ENCODE data around the gene ICAM5.

The ICAM5 gene

GRCh38 chr19:10317857-10318462, 28.2 kb downstream of the ICAM5 start:
- Histone ChIP-seq H3K9ac (ENCODE audit: low read depth, low read length, poor library complexity) (no peak overlapping the region), H2BK15ac (ENCODE audit: low read length) (no peak overlapping the region), H4K8ac (ENCODE audit: low read depth, low read length) (no peak overlapping the region), H2AK5ac (ENCODE audit: low read depth, low read length) (no peak overlapping the region), H2BK12ac (ENCODE audit: low read length) (no peak overlapping the region), H3K27ac (replicated peaks; ENCODE audit: low read length) (no peak overlapping the region), H2BK120ac (ENCODE audit: low read depth, low read length) (no peak overlapping the region), H2AFZ (ENCODE audit: low read length) (no peak overlapping the region), H3K9me3 (replicated peaks in 1 of 2; ENCODE audit: control insufficient read depth in 2 of 2, insufficient read depth in 1 of 2, low read depth in 1 of 2, low read length in 2 of 2) (no peaks in the 10 kb centered on the region), H3K18ac (ENCODE audit: low read length) (no peak overlapping the region), H3K4ac (ENCODE audit: low read length) (no peak overlapping the region), H3K4me1 (ENCODE audit: control insufficient read depth in 2 of 2, insufficient read depth in 1 of 2, low read depth in 1 of 2, low read length in 2 of 2) (peaks cover 0 to 2% of the 10 kb centered on the region in 2 donors), H3K36me3 (replicated peaks in 1 of 2; ENCODE audit: control insufficient read depth in 2 of 2, insufficient read depth in 2 of 2, low read length in 2 of 2) (peaks cover 39 to 71% of the 10 kb centered on the region in 2 donors), H4K91ac (ENCODE audit: low read depth, low read length, poor library complexity) (no peak overlapping the region), H3K23ac (ENCODE audit: low read depth, low read length, poor library complexity) (no peak overlapping the region), H2BK5ac (ENCODE audit: low read length) (no peak overlapping the region), H3K27me3 (ENCODE audit: control insufficient read depth in 3 of 3, insufficient read depth in 3 of 3, low read depth in 1 of 3, low read length in 3 of 3) (no peaks in the 10 kb centered on the region), H3K79me1 (ENCODE audit: low read depth, low read length) (peaks cover 9% of the 10 kb centered on the region), H3K4me2 (ENCODE audit: insufficient read depth, low read length, poor library complexity, severe bottlenecking) (peak overlapping the region; percentile 11), H3K4me3 (ENCODE audit: low read length in 2 of 2) (no peak overlapping the region), H3K14ac (ENCODE audit: low read length) (no peak overlapping the region)
- no peak for DNase-seq (ENCODE audit: low spot score)
- no CpG with 5 or more reads among the region's 15 CpGs for WGBS, 2 donors (ENCODE audit: extremely low coverage in 2 of 2, insufficient read length in 2 of 2, insufficient replicate concordance in 1 of 2)

- no peak overlapping the region for H2BK120ac ChIP-seq (ENCODE audit: low read depth, low read length)
- H3K36me3 ChIP-seq (replicated peaks in 1 of 2; ENCODE audit: control insufficient read depth in 2 of 2, insufficient read depth in 2 of 2, low read length in 2 of 2): peaks cover 44 to 82% of the 10 kb centered on the region in 2 donors
- H4K8ac ChIP-seq (ENCODE audit: low read depth, low read length): peak overlapping the region; percentile 96
- H2AK5ac ChIP-seq (ENCODE audit: low read depth, low read length): no peak overlapping the region
- DNase-seq (ENCODE audit: low spot score): no peak
- no peak overlapping the region for H3K27ac ChIP-seq (replicated peaks; ENCODE audit: low read length)
- peak overlapping the region in 1 of 2 donors; percentile 49 for H3K4me3 ChIP-seq (ENCODE audit: low read length in 2 of 2)
- H3K23ac ChIP-seq (ENCODE audit: low read depth, low read length, poor library complexity): no peak overlapping the region
- peaks cover 13% of the 10 kb centered on the region for H3K79me1 ChIP-seq (ENCODE audit: low read depth, low read length)
- no peak overlapping the region for H2BK15ac ChIP-seq (ENCODE audit: low read length)
- no peaks in the 10 kb centered on the region for H3K9me3 ChIP-seq (replicated peaks in 1 of 2; ENCODE audit: control insufficient read depth in 2 of 2, insufficient read depth in 1 of 2, low read depth in 1 of 2, low read length in 2 of 2)
- H2BK12ac ChIP-seq (ENCODE audit: low read length): no peak overlapping the region
- no peak overlapping the region for H3K4ac ChIP-seq (ENCODE audit: low read length)
- peaks cover 0 to 2% of the 10 kb centered on the region in 2 donors for H3K4me1 ChIP-seq (ENCODE audit: control insufficient read depth in 2 of 2, insufficient read depth in 1 of 2, low read depth in 1 of 2, low read length in 2 of 2)
- H3K18ac ChIP-seq (ENCODE audit: low read length): no peak overlapping the region
- no peak overlapping the region for H3K14ac ChIP-seq (ENCODE audit: low read length)
- H2BK5ac ChIP-seq (ENCODE audit: low read length): no peak overlapping the region
- H2AFZ ChIP-seq (ENCODE audit: low read length): no peak overlapping the region
- no peak overlapping the region for H3K4me2 ChIP-seq (ENCODE audit: insufficient read depth, low read length, poor library complexity, severe bottlenecking)
- H3K9ac ChIP-seq (ENCODE audit: low read depth, low read length, poor library complexity): no peak overlapping the region
- H4K91ac ChIP-seq (ENCODE audit: low read depth, low read length, poor library complexity): no peak overlapping the region
- H3K27me3 ChIP-seq (ENCODE audit: control insufficient read depth in 3 of 3, insufficient read depth in 3 of 3, low read depth in 1 of 3, low read length in 3 of 3): no peaks in the 10 kb centered on the region
- no CpG with 5 or more reads among the region's 13 CpGs for WGBS, 2 donors (ENCODE audit: extremely low coverage in 2 of 2, insufficient read length in 2 of 2, insufficient replicate concordance in 1 of 2)
Observed at GRCh38 chr19:10318807-10319682, 29.3 kb downstream of the ICAM5 start.

GRCh38 chr19:10320602-10321416, 31.1 kb downstream of the ICAM5 start:
- H3K4me3 ChIP-seq (ENCODE audit: low read length in 2 of 2): no peak overlapping the region
- no peak overlapping the region for H2AFZ ChIP-seq (ENCODE audit: low read length)
- H3K4ac ChIP-seq (ENCODE audit: low read length): no peak overlapping the region
- no peak overlapping the region for H2BK12ac ChIP-seq (ENCODE audit: low read length)
- H3K18ac ChIP-seq (ENCODE audit: low read length): no peak overlapping the region
- no peak overlapping the region for H2AK5ac ChIP-seq (ENCODE audit: low read depth, low read length)
- H2BK120ac ChIP-seq (ENCODE audit: low read depth, low read length): no peak overlapping the region
- peaks cover 53 to 97% of the 10 kb centered on the region in 2 donors for H3K36me3 ChIP-seq (replicated peaks in 1 of 2; ENCODE audit: control insufficient read depth in 2 of 2, insufficient read depth in 2 of 2, low read length in 2 of 2)
- no CpG with 5 or more reads among the region's 32 CpGs for WGBS, 2 donors (ENCODE audit: extremely low coverage in 2 of 2, insufficient read length in 2 of 2, insufficient replicate concordance in 1 of 2)
- no peak for DNase-seq (ENCODE audit: low spot score)
- peaks cover 10% of the 10 kb centered on the region for H3K79me1 ChIP-seq (ENCODE audit: low read depth, low read length)
- H2BK5ac ChIP-seq (ENCODE audit: low read length): peak overlapping the region; percentile 75
- H2BK15ac ChIP-seq (ENCODE audit: low read length): no peak overlapping the region
- no peak overlapping the region for H3K27ac ChIP-seq (replicated peaks; ENCODE audit: low read length)
- no peak overlapping the region for H3K4me2 ChIP-seq (ENCODE audit: insufficient read depth, low read length, poor library complexity, severe bottlenecking)
- no peak overlapping the region for H3K14ac ChIP-seq (ENCODE audit: low read length)
- H3K23ac ChIP-seq (ENCODE audit: low read depth, low read length, poor library complexity): peak overlapping the region; percentile 25
- H4K8ac ChIP-seq (ENCODE audit: low read depth, low read length): no peak overlapping the region
- H3K4me1 ChIP-seq (ENCODE audit: control insufficient read depth in 2 of 2, insufficient read depth in 1 of 2, low read depth in 1 of 2, low read length in 2 of 2): peaks cover 0 to 2% of the 10 kb centered on the region in 2 donors
- no peak overlapping the region for H4K91ac ChIP-seq (ENCODE audit: low read depth, low read length, poor library complexity)
- H3K9ac ChIP-seq (ENCODE audit: low read depth, low read length, poor library complexity): no peak overlapping the region
- no peaks in the 10 kb centered on the region for H3K9me3 ChIP-seq (replicated peaks in 1 of 2; ENCODE audit: control insufficient read depth in 2 of 2, insufficient read depth in 1 of 2, low read depth in 1 of 2, low read length in 2 of 2)
- H3K27me3 ChIP-seq (ENCODE audit: control insufficient read depth in 3 of 3, insufficient read depth in 3 of 3, low read depth in 1 of 3, low read length in 3 of 3): no peaks in the 10 kb centered on the region

Measured in neuronal stem cell (in vitro differentiated cells).